Epithelial cell of esophagus (primary cell): ENCODE data around the gene NHEJ1.
"Not testable (repeated sequence)": the region's sequence is repeated elsewhere in the genome, so short reads cannot be mapped to it uniquely, and the experiment has no call there.

Experiments used
- DNase-seq: peaks from one replicate; pipeline ENCODE4 v3.0.0; 2010; ENCODE audit warnings: low read depth
- H3K4me3 ChIP-seq: 2 replicates; pipeline ENCODE4 v1.5.1; 2011; ENCODE audit warnings: mild to moderate bottlenecking, low read length, control low read depth
- TF ChIP-seq, protein P1 (sequence below): IDR thresholded peaks from 2 replicates; pipeline ENCODE4 v1.5.1; 2011; ENCODE audit warnings: low read depth, mild to moderate bottlenecking, low read length, control low read depth, inconsistent platforms; ENCODE audit not compliant: insufficient read depth; ENCODE audit errors: missing control alignments

Gene NHEJ1

GRCh38 chr2:219205981-219206327, 45.3 kb upstream of the NHEJ1 start:
- peak overlapping the region; percentile 70 for H3K4me3 ChIP-seq
- TF ChIP-seq, protein P1, sequence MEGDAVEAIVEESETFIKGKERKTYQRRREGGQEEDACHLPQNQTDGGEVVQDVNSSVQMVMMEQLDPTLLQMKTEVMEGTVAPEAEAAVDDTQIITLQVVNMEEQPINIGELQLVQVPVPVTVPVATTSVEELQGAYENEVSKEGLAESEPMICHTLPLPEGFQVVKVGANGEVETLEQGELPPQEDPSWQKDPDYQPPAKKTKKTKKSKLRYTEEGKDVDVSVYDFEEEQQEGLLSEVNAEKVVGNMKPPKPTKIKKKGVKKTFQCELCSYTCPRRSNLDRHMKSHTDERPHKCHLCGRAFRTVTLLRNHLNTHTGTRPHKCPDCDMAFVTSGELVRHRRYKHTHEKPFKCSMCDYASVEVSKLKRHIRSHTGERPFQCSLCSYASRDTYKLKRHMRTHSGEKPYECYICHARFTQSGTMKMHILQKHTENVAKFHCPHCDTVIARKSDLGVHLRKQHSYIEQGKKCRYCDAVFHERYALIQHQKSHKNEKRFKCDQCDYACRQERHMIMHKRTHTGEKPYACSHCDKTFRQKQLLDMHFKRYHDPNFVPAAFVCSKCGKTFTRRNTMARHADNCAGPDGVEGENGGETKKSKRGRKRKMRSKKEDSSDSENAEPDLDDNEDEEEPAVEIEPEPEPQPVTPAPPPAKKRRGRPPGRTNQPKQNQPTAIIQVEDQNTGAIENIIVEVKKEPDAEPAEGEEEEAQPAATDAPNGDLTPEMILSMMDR: no peak
- DNase-seq: no peak

DNA sequence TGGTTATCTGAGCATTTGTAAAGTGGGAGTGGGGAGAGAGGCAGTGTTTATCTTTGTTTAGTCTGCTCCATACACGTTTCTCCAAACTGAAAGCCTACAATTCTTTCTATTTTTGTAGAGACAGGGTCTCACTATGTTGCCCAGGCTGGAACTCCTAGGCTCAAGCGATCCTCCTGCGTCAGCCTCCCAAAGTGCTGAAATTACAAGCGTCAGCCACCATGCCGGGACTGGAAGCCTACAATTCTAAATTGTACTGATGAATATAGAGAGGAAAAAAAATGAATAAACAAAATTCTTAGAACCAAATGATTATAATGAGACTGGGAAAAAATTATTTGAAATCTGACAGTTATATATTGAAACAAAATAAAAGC, 44.5 kb upstream of the NHEJ1 start:
- TF ChIP-seq, protein P1: no peak
- H3K4me3 ChIP-seq: no peak overlapping the region
- no peak for DNase-seq

- TF ChIP-seq, protein P1: no peak
- DNase-seq: no peak
- H3K4me3 ChIP-seq: no peak overlapping the region
Measured at GRCh38 chr2:219204425-219205164, 44.0 kb upstream of the NHEJ1 start.

DNA sequence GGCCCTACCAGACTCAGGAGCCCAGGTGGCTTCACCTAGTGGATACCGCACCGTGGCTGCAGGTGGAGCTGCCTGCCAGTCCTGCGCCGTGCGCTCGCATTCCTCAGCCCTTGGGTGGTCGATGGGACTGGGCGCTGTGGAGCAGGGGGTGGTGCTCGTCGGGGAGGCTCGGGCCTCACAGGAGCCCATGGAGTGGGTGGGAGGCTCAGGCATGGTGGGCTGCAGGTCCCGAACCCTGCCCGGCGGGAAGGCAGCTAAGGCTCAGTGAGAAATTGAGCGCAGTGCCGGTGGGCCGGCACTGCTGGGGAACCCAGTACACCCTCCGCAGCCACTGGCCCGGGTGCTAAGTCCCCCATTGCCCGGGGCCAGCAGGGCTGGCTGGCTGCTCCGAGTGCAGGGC, 40.7 kb upstream of the NHEJ1 start:
- not testable (repeated sequence) for H3K4me3 ChIP-seq, DNase-seq

GRCh38 chr2:219200502-219201326, 40.1 kb upstream of the NHEJ1 start:
- not testable (repeated sequence) for DNase-seq

DNA sequence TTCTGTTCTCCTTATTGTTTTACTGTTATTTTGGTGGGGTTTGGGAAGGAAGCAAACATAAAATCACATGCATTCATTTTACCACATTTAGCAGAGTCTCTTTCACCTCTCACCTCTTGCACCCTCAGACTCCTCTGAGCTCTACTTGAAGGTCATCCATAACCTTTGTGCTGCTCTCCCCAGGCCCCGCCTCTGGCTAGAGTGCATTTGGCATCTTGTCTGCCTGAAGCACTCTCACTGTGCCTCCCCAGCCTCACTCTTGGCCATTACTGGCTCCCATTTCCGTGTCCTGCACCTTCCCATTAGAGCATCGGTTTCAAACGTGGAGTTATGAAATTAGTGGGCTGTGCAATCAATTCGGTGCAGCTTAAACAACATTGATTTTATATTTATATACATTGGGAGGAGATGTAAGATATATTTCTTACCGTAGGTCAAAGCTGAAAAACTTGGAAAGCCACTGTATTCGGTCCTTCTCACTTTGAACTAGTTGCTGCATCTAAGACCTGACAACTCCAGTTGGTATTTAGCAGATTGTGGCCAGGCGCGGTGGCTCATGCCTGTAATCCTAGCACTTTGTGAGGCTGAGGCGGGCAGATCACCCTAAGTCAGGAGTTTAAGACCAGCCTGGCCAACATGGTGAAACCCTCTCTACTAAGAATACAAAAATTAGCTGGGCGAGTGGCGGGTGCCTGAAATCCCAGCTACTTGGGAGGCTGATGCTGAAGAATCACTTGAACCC, 39.0 kb upstream of the NHEJ1 start:
- no peak for DNase-seq
- TF ChIP-seq, protein P1: no peak
- H3K4me3 ChIP-seq: no peak overlapping the region

More at GRCh38 chr2:219200502-219201326, 40.1 kb upstream of the NHEJ1 start:
- not testable (repeated sequence) for H3K4me3 ChIP-seq

DNA sequence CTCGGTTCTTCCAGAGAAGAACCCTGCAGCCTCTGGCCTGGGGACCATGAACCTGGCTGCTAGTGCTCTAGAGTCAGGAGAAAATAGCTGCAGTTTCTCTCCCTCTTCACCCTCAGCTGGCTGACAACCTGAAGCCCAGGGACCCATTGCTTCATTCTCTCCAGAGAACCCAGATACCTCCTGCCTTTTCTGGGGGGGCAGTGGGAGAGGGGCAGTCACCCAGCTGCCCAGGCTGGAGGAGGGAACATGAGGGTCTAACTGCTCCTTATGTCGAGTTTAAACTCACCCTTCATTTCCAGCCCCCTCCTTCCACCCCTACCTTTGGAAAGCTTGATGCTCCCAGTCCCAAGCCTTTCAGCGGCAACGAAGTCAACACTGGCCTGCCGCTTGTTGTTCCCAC, 38.4 kb upstream of the NHEJ1 start:
- TF ChIP-seq, protein P1: no peak
- no peak overlapping the region for H3K4me3 ChIP-seq
- DNase-seq: no peak
